ENCODE results near the gene WBP2. TPM values are rescaled to one million over a fixed set of nuclear protein-coding genes. Genes with fewer than 3 reads are reported as not detected.

WBP2 gene
- total RNA-seq, 1 experiment from 2014 or later: 132 TPM

GRCh38 chr17:75899767-75900468 is 44.8 kb upstream of the WBP2 start:
- Histone ChIP-seq H3K9ac (ENCODE audit: low read length) (no peak overlapping the region), H3K27ac (ENCODE audit: low read depth, low read length) (no peak overlapping the region), H3K9me2 (ENCODE audit: insufficient read depth) (no peaks in the 10 kb centered on the region), H2AFZ (ENCODE audit: low read depth, low read length, poor library complexity, severe bottlenecking) (no peak overlapping the region), H3K79me2 (ENCODE audit: insufficient read depth, low read length) (peaks cover 43% of the 10 kb centered on the region), H3K27me3 (ENCODE audit: insufficient read depth, low read length) (no peaks in the 10 kb centered on the region), H3K36me3 (ENCODE audit: control insufficient read depth in 1 of 2, insufficient read depth in 2 of 2, low read length in 2 of 2) (peaks cover 24 to 40% of the 10 kb centered on the region in 2 experiments), H4K20me1 (ENCODE audit: insufficient read depth) (no peaks in the 10 kb centered on the region), H3K9me3 (ENCODE audit: control insufficient read depth in 1 of 2, insufficient read depth in 1 of 2, low read depth in 1 of 2, low read length in 2 of 2) (no peaks in the 10 kb centered on the region), H3K4me3 (replicated peaks in 1 of 2; ENCODE audit: low read depth in 1 of 2, low read length in 2 of 2) (no peak overlapping the region), H3K4me1 (ENCODE audit: control insufficient read depth in 1 of 2, insufficient read depth in 2 of 2, low read length in 2 of 2) (peaks cover 21 to 30% of the 10 kb centered on the region in 2 experiments), H3K4me2 (ENCODE audit: low read length) (no peak overlapping the region)
- ChIA-PET RAD21 (ENCODE audit: low non-redundant PET in 1 of 2, low total read pairs in 2 of 2, uncharacterized antibody in 2 of 2, unreplicated experiment in 2 of 2) (no interaction called here), POLR2A (no interaction called here), CTCF (no interaction called here)
- BruUV-seq (replicated peaks): no TSS peak
- intact Hi-C loops (cut with micrococcal nuclease): loop anchor here (10.0 kb wide), 1 partner anchor 205 kb away; the partner anchor contains the start of gene EXOC7
- no peak for ATAC-seq
- DNase-seq (ENCODE audit: low read depth, low spot score): no peak
- TF ChIP-seq, protein P1, sequence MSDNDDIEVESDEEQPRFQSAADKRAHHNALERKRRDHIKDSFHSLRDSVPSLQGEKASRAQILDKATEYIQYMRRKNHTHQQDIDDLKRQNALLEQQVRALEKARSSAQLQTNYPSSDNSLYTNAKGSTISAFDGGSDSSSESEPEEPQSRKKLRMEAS (IDR thresholded peaks at IDR 0.05): no peak
- TF ChIP-seq FOSL1 (IDR thresholded peaks at IDR 0.05; ENCODE audit: low read depth): no peak
- TF ChIP-seq, protein P2, sequence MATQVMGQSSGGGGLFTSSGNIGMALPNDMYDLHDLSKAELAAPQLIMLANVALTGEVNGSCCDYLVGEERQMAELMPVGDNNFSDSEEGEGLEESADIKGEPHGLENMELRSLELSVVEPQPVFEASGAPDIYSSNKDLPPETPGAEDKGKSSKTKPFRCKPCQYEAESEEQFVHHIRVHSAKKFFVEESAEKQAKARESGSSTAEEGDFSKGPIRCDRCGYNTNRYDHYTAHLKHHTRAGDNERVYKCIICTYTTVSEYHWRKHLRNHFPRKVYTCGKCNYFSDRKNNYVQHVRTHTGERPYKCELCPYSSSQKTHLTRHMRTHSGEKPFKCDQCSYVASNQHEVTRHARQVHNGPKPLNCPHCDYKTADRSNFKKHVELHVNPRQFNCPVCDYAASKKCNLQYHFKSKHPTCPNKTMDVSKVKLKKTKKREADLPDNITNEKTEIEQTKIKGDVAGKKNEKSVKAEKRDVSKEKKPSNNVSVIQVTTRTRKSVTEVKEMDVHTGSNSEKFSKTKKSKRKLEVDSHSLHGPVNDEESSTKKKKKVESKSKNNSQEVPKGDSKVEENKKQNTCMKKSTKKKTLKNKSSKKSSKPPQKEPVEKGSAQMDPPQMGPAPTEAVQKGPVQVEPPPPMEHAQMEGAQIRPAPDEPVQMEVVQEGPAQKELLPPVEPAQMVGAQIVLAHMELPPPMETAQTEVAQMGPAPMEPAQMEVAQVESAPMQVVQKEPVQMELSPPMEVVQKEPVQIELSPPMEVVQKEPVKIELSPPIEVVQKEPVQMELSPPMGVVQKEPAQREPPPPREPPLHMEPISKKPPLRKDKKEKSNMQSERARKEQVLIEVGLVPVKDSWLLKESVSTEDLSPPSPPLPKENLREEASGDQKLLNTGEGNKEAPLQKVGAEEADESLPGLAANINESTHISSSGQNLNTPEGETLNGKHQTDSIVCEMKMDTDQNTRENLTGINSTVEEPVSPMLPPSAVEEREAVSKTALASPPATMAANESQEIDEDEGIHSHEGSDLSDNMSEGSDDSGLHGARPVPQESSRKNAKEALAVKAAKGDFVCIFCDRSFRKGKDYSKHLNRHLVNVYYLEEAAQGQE (IDR thresholded peaks at IDR 0.05; ENCODE audit: low read depth): no peak
- TF ChIP-seq EZH2phosphoT487 (IDR thresholded peaks at IDR 0.05; ENCODE audit: borderline replicate concordance): no peak
- TF ChIP-seq EZH2 (IDR thresholded peaks at IDR 0.05): no peak
- no peak for TF ChIP-seq CEBPB (IDR thresholded peaks at IDR 0.05; ENCODE audit: low read depth)
- no peak for TF ChIP-seq POLR2A (IDR thresholded peaks at IDR 0.05; ENCODE audit: borderline replicate concordance, extremely low read depth, insufficient read depth, insufficient read length)

Measured in HCT116 (cell line).